Endothelial cell of umbilical vein (primary cell): Measurements from ENCODE around the gene PTMA. TPM values are rescaled to one million over a fixed set of nuclear protein-coding genes. Genes with fewer than 3 reads are reported as not detected.
A peak's percentile ranks its signal among the peaks of the same experiment; 100 is the strongest.

Experiments used
- BruUV-seq: library from RNA; stranded (reverse); fragments of 400-500 nt; replicated peaks from 2 replicates; lab custom pipeline; 2021; lab: Mats Ljungman, UMichigan
- CTCF ChIA-PET: fragments of 300-600, 350-600 bp; sonication (Branson Sonifier 250); formaldehyde crosslinking; loops from one replicate; lab custom pipeline; 2021; ENCODE audit warnings: antibody characterized with exemption, inconsistent platforms; lab: Charles Lee
- POLR2A ChIA-PET: fragments of 300-600, 350-600 bp; sonication (Branson Sonifier 250); formaldehyde crosslinking; loops from one replicate; lab custom pipeline; 2021; ENCODE audit warnings: antibody characterized with exemption, inconsistent platforms; lab: Charles Lee
- DNase-seq: peaks from one replicate; pipeline ENCODE4 v3.0.0-alpha.2; 2011; ENCODE audit warnings: low read depth, low spot score
- FAIRE-seq: peaks from 2 replicates; lab custom pipeline; 2011; peaks lifted over from hg19 to GRCh38; lab: Jason Lieb, UNC
- H2AFZ ChIP-seq: 2 replicates; pipeline ENCODE4 v1.6.0; 2012; ENCODE audit warnings: low read depth, low read length, control low read depth, inconsistent platforms
- H3K27ac ChIP-seq: 2 replicates; pipeline ENCODE4 v1.5.1; 2011; ENCODE audit warnings: low read depth, mild to moderate bottlenecking, control low read depth, low read length, moderate library complexity; ENCODE audit not compliant: insufficient read depth
- H3K27me3 ChIP-seq, 2 experiments: 2 replicates each; pipeline versions ENCODE4 v1.6.0 to v1.6.1; 2011; ENCODE audit warnings: low read length in 2 of 2, mixed read lengths in 1 of 2; ENCODE audit not compliant: control insufficient read depth in 2 of 2, insufficient read depth in 2 of 2
- H3K36me3 ChIP-seq, 2 experiments: 2 replicates in 1 of 2; 3 replicates in 1 of 2; pipeline ENCODE4 v1.5.1; 2011; ENCODE audit warnings: low read length in 2 of 2, mild to moderate bottlenecking in 1 of 2, moderate library complexity in 1 of 2; ENCODE audit not compliant: control insufficient read depth in 2 of 2, insufficient read depth in 2 of 2; ENCODE audit errors: extremely low read depth in 1 of 2
- H3K4me1 ChIP-seq: 3 replicates; pipeline ENCODE4 v1.5.1; 2011; ENCODE audit warnings: mild to moderate bottlenecking, low read length; ENCODE audit not compliant: control insufficient read depth, insufficient read depth; ENCODE audit errors: extremely low read depth
- H3K4me2 ChIP-seq: 2 replicates; pipeline ENCODE4 v1.6.1; 2011; ENCODE audit warnings: low read length, control low read depth, mixed read lengths; ENCODE audit not compliant: insufficient read depth
- H3K4me3 ChIP-seq, 3 experiments: fragments of 200-600 bp in 1 of 3; sonication (generic), shearing (Covaris generic) in 1 of 3; replicated peaks in 1 of 3; 2 replicates each; pipeline ENCODE4 v1.5.1; 2011 to 2016; ENCODE audit warnings: control low read depth in 3 of 3, low read length in 3 of 3, mild to moderate bottlenecking in 2 of 3, inconsistent platforms in 1 of 3, low read depth in 1 of 3, moderate library complexity in 1 of 3; ENCODE audit not compliant: insufficient read depth in 1 of 3
- H3K79me2 ChIP-seq: 2 replicates; pipeline ENCODE4 v1.6.0; 2012; ENCODE audit warnings: low read length, inconsistent platforms; ENCODE audit not compliant: control insufficient read depth, insufficient read depth
- H3K9ac ChIP-seq: replicated peaks from 2 replicates; pipeline ENCODE3; 2011; ENCODE audit warnings: low read length, control low read depth; ENCODE audit not compliant: insufficient read depth; ENCODE audit errors: extremely low read depth
- H3K9me1 ChIP-seq: replicated peaks from 3 replicates; pipeline ENCODE4 v1.6.0; 2011; ENCODE audit warnings: mild to moderate bottlenecking, low read length; ENCODE audit not compliant: control insufficient read depth, insufficient read depth; ENCODE audit errors: extremely low read depth
- H3K9me3 ChIP-seq: replicated peaks from 2 replicates; pipeline ENCODE4 v1.5.1; 2012; ENCODE audit warnings: low read length, inconsistent platforms; ENCODE audit not compliant: control insufficient read depth, insufficient read depth
- H4K20me1 ChIP-seq: replicated peaks from 2 replicates; pipeline ENCODE3; 2011; ENCODE audit warnings: mild to moderate bottlenecking, low read length; ENCODE audit not compliant: control insufficient read depth, insufficient read depth; ENCODE audit errors: extremely low read depth
- FOS ChIP-seq: IDR thresholded peaks from 2 replicates; pipeline ENCODE4 v1.6.1; 2011; ENCODE audit warnings: mild to moderate bottlenecking, low read length, moderate library complexity, borderline replicate concordance; ENCODE audit not compliant: insufficient read depth
- dilution Hi-C: fragments of 300-500 bp; cut with MboI; formaldehyde crosslinking; loops from one replicate; pipeline ENCODE4 v1.15.0; 2019; ENCODE audit warnings: low sequenced_read_pairs; ENCODE audit not compliant: extremely low pct_ligation_motif_present
- intact Hi-C: fragments of 100-400 bp; cut with micrococcal nuclease; formaldehyde crosslinking; loops from one replicate; pipeline ENCODE4 v1.10.0; 2022
- polyA plus RNA-seq, 4 experiments: library from polyadenylated mRNA; depleted of rRNA in 3 of 4; stranded (reverse) in 3 of 4; unstranded in 1 of 4; fragments of >200 nt; gene quantifications; 2 replicates each; pipeline versions ENCODE4 v1.2.1 to v1.2.3, GENCODE V29; 2011 to 2012; ENCODE audit warnings: missing spikeins in 1 of 4
- total RNA-seq: library from RNA; stranded (reverse); gene quantifications from 2 replicates; pipeline ENCODE4 v1.2.3, GENCODE V29; 2021
- TF ChIP-seq, protein P1 (sequence below), 2 donors: IDR thresholded peaks; 1 replicate in 1 of 2; 2 replicates in 1 of 2; pipeline ENCODE4 v1.5.1; 2011; ENCODE audit warnings: low read length in 2 of 2, mild to moderate bottlenecking in 2 of 2, moderate library complexity in 2 of 2, control low read depth in 1 of 2, inconsistent platforms in 1 of 2, low read depth in 1 of 2; ENCODE audit not compliant: insufficient read depth in 1 of 2; ENCODE audit errors: extremely low read depth in 1 of 2

Gene PTMA
- total and polyA plus RNA-seq, 2 donors (not counting 3 experiments of a cell fraction or from before 2014, with no cell fraction given), result 404 to 1,488 TPM

DNA sequence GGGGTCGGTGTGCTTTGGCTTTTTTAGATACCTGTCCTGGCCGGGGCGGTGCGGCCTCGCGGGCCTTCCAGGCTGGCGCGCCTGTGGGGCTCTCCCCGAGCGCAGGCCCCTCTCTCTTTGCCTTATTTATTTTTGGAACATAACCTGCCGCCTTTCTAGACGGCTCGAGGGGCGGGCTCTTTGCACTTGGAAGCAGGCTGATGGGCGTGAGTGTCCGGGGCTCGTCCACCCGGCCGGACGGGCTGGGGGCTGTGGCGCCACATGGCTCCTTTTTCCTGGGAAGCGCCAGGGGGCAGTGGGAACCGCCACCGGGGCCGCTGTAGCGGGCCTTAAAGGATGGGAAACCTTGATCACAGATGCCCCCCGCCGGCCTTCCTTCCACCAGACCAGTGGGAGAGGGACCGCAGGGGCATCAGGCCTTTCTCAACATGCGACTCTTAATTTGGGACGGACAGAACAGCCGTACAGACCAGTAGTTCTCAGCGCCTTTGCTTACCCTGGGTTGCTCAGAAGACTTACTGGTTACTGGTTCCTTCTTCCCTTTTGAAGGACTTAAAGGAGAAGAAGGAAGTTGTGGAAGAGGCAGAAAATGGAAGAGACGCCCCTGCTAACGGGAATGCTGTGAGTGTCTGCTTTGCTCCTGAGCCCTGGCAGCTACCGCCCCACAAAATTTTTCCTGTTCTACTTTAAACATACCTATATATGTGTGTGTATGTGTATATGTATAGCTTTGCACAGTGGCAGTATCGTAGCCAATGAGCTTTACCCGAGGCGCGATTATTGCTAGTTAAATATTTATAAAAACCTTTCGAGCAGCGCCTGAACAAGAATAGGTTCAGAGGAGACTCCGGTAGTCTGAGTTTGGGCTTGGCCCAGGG is 2.7 kb downstream of the PTMA start:
- Histone ChIP-seq H3K9me1 (no peaks in the 10 kb centered on the region), H3K9ac (peak overlapping the region; percentile 96), H4K20me1 (no peaks in the 10 kb centered on the region), H2AFZ (no peak overlapping the region), H3K79me2 (peaks cover 41% of the 10 kb centered on the region), H3K27me3 (no peaks in the 10 kb centered on the region), H3K4me2 (peak overlapping the region; percentile 74), H3K4me1 (peaks cover 23% of the 10 kb centered on the region), H3K36me3 (peaks cover 11 to 17% of the 10 kb centered on the region in 2 experiments), H3K4me3 (peak overlapping the region; percentile 60 to 86 (median 82)), H3K27ac (peak overlapping the region; percentile 32), H3K9me3 (no peaks in the 10 kb centered on the region)
- FAIRE-seq (peak; percentile 28), DNase-seq (peak; percentile 37)
- ChIA-PET CTCF (interaction anchor here (1.2 to 13.8 kb wide), 2 partner anchors 36 to 98 kb away, joined by 7 to 583 read pairs; no protein-coding TSS in a partner anchor), POLR2A (no interaction called here)
- intact Hi-C loops, result no loop called here
- TF ChIP-seq, protein P1, sequence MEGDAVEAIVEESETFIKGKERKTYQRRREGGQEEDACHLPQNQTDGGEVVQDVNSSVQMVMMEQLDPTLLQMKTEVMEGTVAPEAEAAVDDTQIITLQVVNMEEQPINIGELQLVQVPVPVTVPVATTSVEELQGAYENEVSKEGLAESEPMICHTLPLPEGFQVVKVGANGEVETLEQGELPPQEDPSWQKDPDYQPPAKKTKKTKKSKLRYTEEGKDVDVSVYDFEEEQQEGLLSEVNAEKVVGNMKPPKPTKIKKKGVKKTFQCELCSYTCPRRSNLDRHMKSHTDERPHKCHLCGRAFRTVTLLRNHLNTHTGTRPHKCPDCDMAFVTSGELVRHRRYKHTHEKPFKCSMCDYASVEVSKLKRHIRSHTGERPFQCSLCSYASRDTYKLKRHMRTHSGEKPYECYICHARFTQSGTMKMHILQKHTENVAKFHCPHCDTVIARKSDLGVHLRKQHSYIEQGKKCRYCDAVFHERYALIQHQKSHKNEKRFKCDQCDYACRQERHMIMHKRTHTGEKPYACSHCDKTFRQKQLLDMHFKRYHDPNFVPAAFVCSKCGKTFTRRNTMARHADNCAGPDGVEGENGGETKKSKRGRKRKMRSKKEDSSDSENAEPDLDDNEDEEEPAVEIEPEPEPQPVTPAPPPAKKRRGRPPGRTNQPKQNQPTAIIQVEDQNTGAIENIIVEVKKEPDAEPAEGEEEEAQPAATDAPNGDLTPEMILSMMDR (IDR thresholded peaks at IDR 0.05; ENCODE audit: extremely low read depth in 1 of 2, insufficient read depth in 1 of 2, low read depth in 1 of 2, low read length in 2 of 2), result peak in 1 of 2 donors; percentile 34
- TF ChIP-seq FOS, result no peak
- dilution Hi-C loops, result no loop called here
- BruUV-seq, result no TSS peak
